GM18870 (cell line): ENCODE results near the gene FOXO3.
"Not testable (repeated sequence)": the region's sequence is repeated elsewhere in the genome, so short reads cannot be mapped to it uniquely, and the experiment has no call there.

Source experiments
- ATAC-seq: cut with Tn5 transposase; IDR thresholded peaks from one replicate; pipeline ENCODE4 v1.9.1; 2021; ENCODE audit warnings: moderate library complexity; ENCODE audit not compliant: unreplicated experiment

The FOXO3 gene

DNA sequence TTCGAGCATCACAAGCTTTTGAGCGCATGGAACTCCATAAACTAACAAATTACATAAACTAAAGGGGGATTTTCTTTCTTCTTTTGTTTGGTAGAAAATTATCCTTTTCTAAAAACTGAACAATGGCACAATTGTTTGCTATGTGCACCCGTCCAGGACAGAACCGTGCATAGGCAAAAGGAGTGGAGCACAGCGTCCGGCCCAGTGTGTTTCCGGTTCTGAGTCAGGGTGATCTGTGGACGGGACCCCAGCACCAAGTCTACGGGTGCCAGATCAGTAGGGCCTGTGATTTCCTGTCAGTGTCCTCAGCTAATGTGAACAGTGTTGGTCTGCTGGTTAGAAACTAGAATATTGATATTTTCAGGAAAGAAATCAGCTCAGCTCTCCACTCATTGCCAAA is 119.6 kb downstream of the FOXO3 start:
- not testable (repeated sequence) for ATAC-seq

GRCh38 chr6:108681721-108682120 is 121.0 kb downstream of the FOXO3 start:
- ATAC-seq: not testable (repeated sequence)

DNA sequence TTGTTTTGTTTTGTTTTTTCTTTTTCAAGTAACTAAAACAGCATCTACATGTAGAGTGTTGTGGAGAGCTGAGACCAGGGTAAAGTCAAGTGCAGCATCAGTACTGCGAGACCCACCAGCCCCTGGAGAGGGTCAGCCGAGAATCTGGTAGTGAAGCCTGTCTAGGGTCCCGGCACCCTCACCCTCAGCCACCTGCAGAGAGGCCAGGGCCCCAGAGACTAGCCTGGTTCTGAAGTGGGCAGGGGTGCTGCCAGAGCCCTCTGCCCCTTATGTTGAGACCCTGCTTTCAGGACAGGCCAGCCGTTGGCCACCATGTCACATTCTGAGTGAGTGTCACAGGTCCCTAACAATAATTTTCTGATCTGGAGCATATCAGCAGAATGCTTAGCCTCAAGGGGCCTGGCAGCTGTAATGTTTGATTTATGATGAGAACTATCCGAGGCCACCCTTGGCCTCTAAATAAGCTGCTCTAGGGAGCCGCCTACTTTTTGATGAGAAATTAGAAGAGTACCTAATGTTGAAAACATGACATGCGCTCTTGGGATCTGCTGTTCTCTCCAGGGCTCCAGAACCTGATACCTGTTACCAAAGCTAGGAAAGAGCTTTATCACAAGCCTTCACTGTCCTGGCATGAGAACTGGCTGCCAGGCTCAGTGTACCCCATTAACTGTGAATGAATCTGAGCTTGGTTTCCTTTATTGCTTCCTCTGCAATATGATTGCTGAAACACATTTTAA is 121.8 kb downstream of the FOXO3 start:
- not testable (repeated sequence) for ATAC-seq

GRCh38 chr6:108683976-108684375 is 123.3 kb downstream of the FOXO3 start:
- not testable (repeated sequence) for ATAC-seq

DNA sequence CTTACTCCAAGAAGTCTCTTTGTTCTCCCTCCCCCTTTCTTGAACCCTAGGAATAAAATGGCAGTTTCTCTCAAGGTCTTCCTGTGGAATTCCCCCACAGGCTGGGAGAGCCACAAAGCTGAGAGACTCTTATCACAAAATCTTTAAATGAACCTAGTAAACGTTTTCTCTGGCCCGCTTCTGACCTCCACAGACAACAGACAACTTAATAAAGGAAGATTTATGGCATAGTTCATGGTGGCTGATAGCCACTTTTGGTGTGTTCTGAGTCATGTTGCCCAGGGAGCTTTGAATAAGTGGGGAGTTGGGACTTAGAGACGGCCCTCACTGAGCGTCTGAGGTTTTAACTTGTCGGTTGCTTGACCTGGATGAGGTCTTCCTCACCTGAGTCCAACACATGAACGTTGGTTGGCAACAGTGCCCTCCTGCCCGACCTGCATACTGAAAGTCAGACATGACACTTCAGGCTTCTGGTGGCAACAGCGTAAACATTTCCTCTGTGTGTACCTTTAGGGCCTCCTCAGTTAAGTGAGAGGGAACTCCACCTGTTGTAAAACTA is 124.1 kb downstream of the FOXO3 start:
- ATAC-seq: no peak

- no peak for ATAC-seq
Observed at GRCh38 chr6:108685970-108686369, 125.3 kb downstream of the FOXO3 start.

DNA sequence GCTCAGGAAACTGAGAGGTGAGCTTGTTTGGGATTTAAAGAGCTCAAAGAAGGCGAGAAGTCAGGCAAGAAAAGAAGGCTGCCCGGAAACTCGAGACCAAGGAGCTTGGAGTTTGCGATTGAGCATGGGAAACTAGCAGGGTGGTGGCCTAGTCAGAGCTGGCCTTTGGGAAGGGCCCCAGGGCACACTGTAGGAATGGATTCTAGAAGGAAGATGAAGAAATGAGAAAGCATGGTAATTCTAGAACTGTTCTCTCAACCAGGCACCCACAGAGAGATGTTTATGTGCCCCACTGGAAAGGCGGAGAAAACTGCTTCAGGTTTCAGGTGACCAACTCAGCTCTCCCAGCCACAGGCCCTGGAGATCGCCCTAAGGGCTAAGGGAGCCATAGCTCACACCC is 126.2 kb downstream of the FOXO3 start:
- no peak for ATAC-seq

- ATAC-seq: no peak
Observed at GRCh38 chr6:108687921-108688320, 127.2 kb downstream of the FOXO3 start.

DNA sequence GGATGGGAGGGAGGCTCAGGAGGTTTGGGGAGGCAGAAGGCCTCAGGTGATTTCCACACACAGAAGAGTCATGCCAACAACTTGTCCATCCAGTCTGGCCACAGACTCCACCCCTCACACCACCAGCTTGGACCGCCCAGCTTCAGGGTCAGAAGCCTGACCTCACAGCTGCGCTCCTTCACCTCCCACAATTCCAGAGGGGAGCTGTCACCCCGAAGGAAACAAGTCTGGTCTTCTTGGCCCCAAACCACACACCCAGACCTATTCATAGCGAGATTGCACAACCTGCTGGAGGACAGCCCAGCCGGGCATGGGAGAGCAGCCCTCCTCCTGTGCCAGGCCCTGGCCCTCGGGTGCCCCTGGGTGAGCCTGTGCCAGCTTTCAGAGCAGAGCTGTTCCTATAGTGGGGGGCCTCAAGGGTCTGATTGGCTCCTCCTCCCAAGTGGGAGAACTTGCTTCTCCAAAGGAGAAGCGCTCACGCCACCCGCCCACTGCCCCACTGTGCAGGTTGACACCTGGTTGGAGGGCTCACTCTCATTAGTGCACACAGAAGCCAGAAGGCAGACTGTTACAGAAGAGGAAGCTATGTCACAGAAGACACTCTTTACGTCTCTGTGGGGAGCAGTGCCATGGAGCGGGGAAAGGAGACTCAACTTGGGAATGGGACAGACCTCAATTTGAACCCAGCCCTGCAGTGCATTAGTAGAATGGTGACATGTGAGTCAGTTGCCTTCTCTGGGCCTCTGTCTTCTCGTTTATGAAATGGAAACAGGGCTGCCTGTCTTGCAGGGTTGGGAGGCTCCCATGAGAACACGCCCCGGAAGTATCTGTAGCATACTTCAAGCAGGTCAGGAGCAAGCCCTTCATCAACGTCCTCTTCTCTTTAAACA is 128.8 kb downstream of the FOXO3 start:
- ATAC-seq: no peak

GRCh38 chr6:108690326-108691049 is 129.8 kb downstream of the FOXO3 start:
- no peak for ATAC-seq

DNA sequence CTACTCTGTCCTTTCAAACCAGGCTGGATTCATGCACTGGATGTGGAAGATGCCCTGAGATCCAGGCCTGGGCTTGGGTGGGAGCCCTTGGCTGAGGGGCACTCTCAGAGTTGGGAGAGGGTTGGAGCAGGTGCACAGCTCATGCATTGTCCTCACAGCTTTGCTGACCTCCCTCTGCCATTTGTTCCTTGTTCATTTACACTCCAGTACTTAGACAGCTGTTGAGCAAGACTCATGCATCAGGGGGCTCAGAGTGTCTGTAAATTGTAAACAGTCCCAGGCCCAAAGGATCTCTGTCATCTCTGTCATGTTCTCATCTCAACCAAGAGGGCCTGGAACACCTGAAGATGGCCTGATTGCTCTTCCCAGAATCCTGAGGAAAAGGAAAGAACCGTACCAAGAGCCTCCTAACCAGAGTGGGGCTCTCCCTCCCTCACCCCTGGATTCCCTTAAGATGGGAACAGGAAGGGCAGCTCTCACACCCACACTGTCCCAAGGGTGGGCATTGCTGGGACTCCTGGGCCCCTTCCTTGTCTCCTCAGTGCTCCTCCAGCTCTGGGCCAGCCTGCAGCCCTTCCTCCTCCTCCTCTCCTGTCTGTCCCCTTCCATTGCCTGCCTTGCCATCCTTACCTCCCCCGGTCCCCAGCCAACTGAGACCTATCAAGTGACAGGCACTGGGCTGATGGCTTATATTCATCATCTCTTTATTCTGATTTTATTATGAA is 132.9 kb downstream of the FOXO3 start:
- ATAC-seq: no peak

DNA sequence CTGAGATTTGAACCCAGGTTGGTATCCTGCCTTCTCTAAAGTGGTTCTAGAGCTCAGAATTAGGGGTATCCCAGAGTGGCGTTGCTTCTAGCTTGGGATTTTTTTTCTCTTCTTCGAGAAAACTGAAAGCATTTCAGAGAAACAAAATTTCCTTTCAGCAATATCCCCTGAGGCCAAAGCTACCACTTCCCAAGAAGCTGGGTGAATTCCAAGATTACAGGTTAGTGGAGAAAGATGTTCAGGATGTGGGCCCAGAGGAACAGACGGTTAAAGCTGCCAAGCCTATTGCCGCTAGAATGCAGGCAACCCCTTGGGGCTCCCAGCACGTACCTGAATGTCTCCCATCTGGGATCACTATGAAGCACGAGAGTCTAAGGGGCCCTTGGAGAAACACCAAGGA is 134.1 kb downstream of the FOXO3 start:
- no peak for ATAC-seq

- no peak for ATAC-seq
Observed at GRCh38 chr6:108697561-108698161, 136.9 kb downstream of the FOXO3 start.

DNA sequence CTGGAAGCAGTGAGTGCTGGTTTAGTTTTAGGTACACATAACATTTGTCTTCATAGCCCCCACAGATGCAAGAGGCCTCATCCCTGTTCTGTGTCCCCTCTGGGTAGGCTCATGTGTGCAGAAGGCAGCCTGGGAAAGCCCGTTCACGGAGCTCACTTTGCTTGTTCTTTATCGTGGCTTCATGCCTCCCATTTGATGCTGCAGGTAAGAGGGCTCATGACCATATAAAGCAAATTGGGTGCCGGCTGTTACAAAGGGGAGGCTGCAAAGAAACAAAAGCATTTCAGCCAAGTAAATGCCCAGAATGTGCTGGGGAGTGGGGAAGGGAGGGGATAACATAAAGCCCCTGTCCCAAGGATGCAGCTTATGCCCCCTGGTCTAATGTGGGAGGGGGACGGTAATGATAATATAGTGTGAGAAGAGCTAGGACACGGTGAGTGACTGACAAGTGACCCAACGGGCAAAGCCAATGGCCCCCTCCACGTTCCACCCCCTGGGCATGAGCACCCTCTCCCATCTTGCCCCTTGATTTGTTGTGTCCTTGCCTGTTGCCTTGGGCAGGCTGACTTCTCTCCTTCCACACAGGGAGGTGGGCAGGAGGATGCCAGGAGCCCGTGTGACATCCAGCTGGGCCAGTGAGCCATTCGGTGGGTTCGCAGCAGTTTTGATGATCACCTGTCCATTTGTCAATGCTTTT is 138.0 kb downstream of the FOXO3 start:
- ATAC-seq: no peak

GRCh38 chr6:108699290-108700041 is 138.7 kb downstream of the FOXO3 start:
- no peak for ATAC-seq

DNA sequence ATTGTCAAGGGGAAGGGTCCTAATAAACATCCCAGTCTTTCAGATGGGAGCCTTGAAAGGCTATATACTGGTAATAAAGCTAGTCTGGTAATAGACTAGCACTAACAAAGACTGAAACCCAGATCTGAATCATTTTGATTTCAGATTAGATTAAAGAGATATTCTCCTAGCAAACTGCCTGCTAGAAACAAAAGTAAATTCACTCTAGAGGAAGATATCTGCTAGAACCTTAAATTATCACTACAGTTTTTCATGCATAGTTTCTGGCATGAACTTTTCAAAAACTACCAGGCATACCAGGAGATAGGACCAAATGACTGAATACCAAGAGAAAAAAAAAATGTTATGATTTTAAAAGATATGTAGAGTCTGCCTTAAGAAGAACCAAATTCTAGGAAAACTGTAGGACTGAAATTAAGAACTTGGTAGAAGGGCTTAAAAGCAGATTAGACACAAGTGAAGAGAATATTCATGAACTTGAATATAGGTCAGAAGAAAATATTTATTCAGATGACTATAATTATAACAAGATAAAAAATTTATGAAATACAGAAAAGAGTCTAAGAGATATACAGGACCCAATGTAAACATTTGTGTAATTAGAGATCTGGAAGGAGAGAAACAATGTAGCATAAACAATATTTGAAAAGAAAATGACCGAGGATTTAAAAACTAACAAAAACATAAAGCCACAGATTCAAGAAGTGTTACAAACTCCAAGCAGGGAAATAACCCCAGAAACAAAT is 141.6 kb downstream of the FOXO3 start:
- no peak for ATAC-seq

DNA sequence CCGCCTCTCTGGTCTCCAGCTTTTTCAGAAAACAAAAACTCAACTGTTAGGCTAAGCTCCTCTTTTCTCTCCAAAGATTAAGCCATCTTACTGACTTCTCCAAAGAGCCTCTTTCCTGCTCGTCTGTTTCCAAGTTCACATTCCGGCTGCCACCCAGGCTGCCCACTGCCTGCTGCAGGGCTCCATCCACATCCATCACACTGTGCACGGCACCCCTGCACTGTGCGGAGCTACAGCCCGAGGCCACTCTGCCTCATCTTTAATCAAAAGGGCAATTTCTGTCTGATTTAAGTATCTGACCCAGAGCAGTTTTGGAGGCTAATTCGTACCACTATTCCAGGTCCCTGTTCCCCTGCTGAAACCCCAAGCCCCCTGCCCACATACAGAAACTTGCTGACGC is 145.9 kb downstream of the FOXO3 start:
- ATAC-seq: no peak

DNA sequence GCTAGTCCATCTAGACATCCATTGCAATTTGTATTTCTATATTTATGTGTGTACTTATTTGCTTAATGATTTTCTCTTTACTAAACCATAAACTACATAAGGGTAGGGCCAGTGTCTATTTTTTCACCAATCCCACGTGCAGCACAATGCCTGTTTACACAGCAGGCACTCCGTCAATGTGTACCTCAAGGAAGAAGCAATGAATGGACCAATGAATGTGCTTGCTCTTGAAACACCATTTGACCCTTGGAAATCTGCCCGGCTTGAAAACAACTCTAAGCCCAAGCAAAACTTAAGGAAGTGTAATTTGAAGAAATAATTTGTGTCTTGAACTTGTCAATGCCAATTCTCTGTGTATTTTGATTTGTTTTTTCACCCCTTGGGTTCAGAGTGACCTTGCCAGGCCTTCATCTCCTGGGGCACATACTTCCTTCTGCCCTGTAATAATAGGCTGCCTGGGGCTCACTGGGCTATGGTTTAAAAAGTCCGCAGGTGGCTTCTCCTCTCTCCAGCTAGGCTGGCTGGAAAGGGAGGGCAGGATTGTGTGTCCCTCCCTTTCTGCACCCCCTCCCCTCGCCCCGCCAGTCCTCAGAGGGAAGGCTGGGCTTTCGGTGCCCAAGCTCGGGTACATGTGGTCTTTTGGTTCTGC is 146.7 kb downstream of the FOXO3 start:
- no peak for ATAC-seq
